ENCODE measurements around the gene KIF6.

DNA sequence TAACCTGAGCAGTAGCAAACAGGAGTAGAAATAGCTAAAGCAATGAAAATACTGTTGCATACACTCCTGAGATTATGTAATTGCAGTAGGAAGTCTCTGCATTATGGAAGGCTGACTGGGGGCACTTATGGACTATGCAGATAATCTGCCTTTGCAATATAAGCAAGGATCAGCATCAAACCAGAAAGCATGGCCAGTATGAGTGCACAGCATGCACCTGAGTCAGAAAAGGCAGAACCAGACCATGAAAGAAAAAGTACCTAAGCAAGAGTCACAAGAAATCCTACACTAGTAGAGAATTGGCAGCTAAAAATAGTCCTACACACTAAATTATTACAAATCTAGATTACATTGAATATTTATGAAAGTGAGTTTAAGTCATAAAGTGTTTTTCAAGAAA lies 164.3 kb downstream of the KIF6 start:
- TF ChIP-seq SUZ12 (IDR thresholded peaks at IDR 0.05): no peak
- no peak for TF ChIP-seq TARDBP (IDR thresholded peaks at IDR 0.05)
- no peak for TF ChIP-seq ZNF384 (IDR thresholded peaks at IDR 0.05)
- no peak for TF ChIP-seq CTBP1 (IDR thresholded peaks at IDR 0.05; ENCODE audit: borderline replicate concordance)
- no peak for TF ChIP-seq FOXK2 (IDR thresholded peaks at IDR 0.05)
